Osteoblast (primary cell): ENCODE results near the gene ACE. TPM values are rescaled to one million over a fixed set of nuclear protein-coding genes. Genes with fewer than 3 reads are reported as not detected.
A peak's percentile ranks its signal among the peaks of the same experiment; 100 is the strongest.

Experiments used
- DNase-seq: peaks from one replicate; pipeline ENCODE4 v3.0.0; 2011; ENCODE audit warnings: low spot score, mixed read lengths; ENCODE audit not compliant: insufficient read length; ENCODE audit errors: missing footprints
- H2AFZ ChIP-seq: 2 replicates; pipeline ENCODE4 v1.6.0; 2011; ENCODE audit warnings: mild to moderate bottlenecking, low read length
- H3K27ac ChIP-seq: 2 replicates; pipeline ENCODE4 v1.5.1; 2011; ENCODE audit warnings: mild to moderate bottlenecking, low read depth, low read length, moderate library complexity
- H3K27me3 ChIP-seq: 2 replicates; pipeline ENCODE4 v1.6.0; 2012; ENCODE audit warnings: mild to moderate bottlenecking, control low read depth, inconsistent platforms, low read length, moderate library complexity; ENCODE audit not compliant: insufficient read depth
- H3K36me3 ChIP-seq: 2 replicates; pipeline ENCODE4 v1.5.1; 2011; ENCODE audit warnings: mild to moderate bottlenecking, low read length, control low read depth, moderate library complexity; ENCODE audit not compliant: insufficient read depth
- H3K4me1 ChIP-seq: 2 replicates; pipeline ENCODE4 v1.5.1; 2011; ENCODE audit warnings: mild to moderate bottlenecking, low read length, control low read depth, moderate library complexity; ENCODE audit not compliant: insufficient read depth
- H3K4me2 ChIP-seq: 2 replicates; pipeline ENCODE4 v1.6.0; 2011; ENCODE audit warnings: mild to moderate bottlenecking, low read length; ENCODE audit not compliant: insufficient read depth
- H3K4me3 ChIP-seq: fragments of 200-600 bp; sonication (generic); 3 replicates; pipeline ENCODE4 v1.5.1; 2012; ENCODE audit warnings: mild to moderate bottlenecking, low read length, inconsistent platforms; ENCODE audit not compliant: insufficient read depth
- H3K79me2 ChIP-seq: 2 replicates; pipeline ENCODE4 v1.6.0; 2012; ENCODE audit warnings: mild to moderate bottlenecking, low read length, control low read depth, inconsistent platforms; ENCODE audit not compliant: insufficient read depth
- H3K9me3 ChIP-seq: 2 replicates; pipeline ENCODE4 v1.5.1; 2011; ENCODE audit warnings: low read depth, low read length, control low read depth
- H4K20me1 ChIP-seq: 2 replicates; pipeline ENCODE4 v1.6.0; 2012; ENCODE audit warnings: mild to moderate bottlenecking, low read length, control low read depth; ENCODE audit not compliant: insufficient read depth
- total RNA-seq: library from RNA; depleted of rRNA; stranded (reverse); fragments of >200 nt; gene quantifications from 2 replicates; pipeline ENCODE4 v1.2.3, GENCODE V29; 2012
- TF ChIP-seq, protein P1 (sequence below): IDR thresholded peaks from 2 replicates; pipeline ENCODE4 v1.5.1; 2011; ENCODE audit warnings: mild to moderate bottlenecking, low read depth, low read length, moderate library complexity; ENCODE audit errors: extremely low read depth

The ACE gene
- total RNA-seq, 1 donor = 10.1 TPM

DNA sequence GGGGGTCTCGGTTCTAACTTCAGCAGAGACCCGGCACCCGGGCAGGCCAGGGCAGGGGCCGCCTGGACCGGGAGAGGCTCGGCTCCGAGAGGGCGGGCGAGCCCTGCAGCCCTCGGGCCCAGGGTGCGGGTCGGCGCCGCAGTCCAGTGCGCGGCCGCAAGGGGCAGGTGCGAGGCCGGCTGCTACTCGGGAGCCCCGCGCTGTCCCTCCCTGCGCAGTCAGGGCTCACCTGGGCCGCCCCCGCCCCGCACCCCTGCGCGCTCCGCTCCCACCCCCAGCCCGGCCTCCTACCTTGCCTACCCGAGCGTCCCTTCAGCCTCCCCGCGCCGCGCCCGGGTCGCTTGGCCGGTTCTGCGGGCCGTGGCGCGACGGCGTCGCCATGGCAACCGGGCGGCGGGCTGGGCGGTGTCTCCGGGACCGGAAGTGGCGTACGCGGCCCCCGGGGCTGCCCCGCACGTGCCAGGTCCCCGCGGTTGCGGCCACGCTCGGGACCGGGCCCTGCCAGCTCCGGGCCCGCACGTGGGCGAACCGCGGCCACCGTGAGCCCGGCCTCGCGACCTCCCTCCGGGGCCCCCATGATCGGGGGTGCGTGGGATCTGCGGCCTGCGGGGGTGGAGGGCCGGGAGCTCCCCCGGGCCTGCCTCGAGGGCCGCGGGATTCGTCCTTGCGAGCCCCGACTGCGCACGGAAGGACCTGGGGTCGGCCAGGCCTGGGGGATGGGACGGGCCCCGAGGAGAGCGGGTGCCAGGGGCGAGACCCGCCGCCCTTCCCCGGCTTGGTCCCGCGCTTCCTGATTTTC lies 30.7 kb upstream of the ACE start, which contains the start of gene CYB561:
CYB561 (minus strand) TSS at position 353 of the 799 bp plus-strand sequence. CDS start 8,759 bp downstream, outside the sequence.
- H3K9me3 ChIP-seq = no peaks in the 10 kb centered on the region
- H3K36me3 ChIP-seq = no peaks in the 10 kb centered on the region
- no peaks in the 10 kb centered on the region for H4K20me1 ChIP-seq
- peaks cover 27% of the 10 kb centered on the region for H3K4me1 ChIP-seq
- H3K4me3 ChIP-seq = peak within 1 kb of the TSS; percentile 78
- H3K4me2 ChIP-seq = peak within 1 kb of the TSS; percentile 83
- peak; percentile 99 for DNase-seq
- H3K79me2 ChIP-seq = no peaks in the 10 kb centered on the region
- H3K27ac ChIP-seq = peak within 1 kb of the TSS; percentile 74
- peak within 1 kb of the TSS; percentile 84 for H2AFZ ChIP-seq
- TF ChIP-seq, protein P1, sequence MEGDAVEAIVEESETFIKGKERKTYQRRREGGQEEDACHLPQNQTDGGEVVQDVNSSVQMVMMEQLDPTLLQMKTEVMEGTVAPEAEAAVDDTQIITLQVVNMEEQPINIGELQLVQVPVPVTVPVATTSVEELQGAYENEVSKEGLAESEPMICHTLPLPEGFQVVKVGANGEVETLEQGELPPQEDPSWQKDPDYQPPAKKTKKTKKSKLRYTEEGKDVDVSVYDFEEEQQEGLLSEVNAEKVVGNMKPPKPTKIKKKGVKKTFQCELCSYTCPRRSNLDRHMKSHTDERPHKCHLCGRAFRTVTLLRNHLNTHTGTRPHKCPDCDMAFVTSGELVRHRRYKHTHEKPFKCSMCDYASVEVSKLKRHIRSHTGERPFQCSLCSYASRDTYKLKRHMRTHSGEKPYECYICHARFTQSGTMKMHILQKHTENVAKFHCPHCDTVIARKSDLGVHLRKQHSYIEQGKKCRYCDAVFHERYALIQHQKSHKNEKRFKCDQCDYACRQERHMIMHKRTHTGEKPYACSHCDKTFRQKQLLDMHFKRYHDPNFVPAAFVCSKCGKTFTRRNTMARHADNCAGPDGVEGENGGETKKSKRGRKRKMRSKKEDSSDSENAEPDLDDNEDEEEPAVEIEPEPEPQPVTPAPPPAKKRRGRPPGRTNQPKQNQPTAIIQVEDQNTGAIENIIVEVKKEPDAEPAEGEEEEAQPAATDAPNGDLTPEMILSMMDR = peak; percentile 24
- H3K27me3 ChIP-seq = no peaks in the 10 kb centered on the region

DNA sequence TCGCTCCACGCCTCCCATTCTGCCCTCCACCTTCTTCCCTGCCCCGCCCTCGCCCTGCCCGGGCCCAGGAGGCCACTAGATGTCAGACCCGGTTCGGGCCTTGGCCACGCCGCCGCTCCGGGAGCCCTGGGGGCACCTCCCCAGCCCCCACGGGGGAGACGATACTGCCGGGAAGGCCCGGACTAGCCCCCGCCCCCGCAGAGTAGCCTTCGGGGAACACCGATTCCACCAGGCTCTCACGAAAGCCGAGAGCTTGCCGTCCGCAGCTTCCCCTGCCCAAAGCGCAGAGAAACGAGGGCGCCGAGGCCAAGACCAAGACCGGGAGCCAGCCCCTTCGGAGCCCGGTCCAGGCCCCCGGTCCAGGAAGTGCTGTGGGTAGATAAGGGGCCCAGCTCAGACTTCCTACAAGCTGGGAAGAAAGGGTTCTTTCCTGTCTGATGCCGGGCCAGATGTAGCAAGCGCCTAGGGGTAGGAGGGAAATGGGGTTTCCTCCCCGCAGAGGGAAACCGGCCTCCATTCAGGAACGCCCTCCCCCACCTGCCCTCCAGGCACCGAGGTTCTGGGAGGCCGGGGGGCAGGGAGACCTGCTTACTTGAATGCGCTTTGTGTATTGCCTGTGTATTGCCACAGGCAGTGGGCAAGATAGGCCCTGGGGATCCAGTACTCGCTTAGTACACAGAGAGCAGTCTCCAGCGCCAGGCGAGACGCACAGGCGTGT lies 29.9 kb upstream of the ACE start:
- H3K36me3 ChIP-seq = no peaks in the 10 kb centered on the region
- H3K79me2 ChIP-seq = no peaks in the 10 kb centered on the region
- peak overlapping the region; percentile 78 for H3K4me3 ChIP-seq
- peak overlapping the region; percentile 83 for H3K4me2 ChIP-seq
- peak overlapping the region; percentile 74 for H3K27ac ChIP-seq
- DNase-seq = peak; percentile 97
- H3K27me3 ChIP-seq = no peaks in the 10 kb centered on the region
- no peaks in the 10 kb centered on the region for H4K20me1 ChIP-seq
- peaks cover 27% of the 10 kb centered on the region for H3K4me1 ChIP-seq
- TF ChIP-seq, protein P1 = peak; percentile 16
- H3K9me3 ChIP-seq = no peaks in the 10 kb centered on the region
- H2AFZ ChIP-seq = peak overlapping the region; percentile 83

DNA sequence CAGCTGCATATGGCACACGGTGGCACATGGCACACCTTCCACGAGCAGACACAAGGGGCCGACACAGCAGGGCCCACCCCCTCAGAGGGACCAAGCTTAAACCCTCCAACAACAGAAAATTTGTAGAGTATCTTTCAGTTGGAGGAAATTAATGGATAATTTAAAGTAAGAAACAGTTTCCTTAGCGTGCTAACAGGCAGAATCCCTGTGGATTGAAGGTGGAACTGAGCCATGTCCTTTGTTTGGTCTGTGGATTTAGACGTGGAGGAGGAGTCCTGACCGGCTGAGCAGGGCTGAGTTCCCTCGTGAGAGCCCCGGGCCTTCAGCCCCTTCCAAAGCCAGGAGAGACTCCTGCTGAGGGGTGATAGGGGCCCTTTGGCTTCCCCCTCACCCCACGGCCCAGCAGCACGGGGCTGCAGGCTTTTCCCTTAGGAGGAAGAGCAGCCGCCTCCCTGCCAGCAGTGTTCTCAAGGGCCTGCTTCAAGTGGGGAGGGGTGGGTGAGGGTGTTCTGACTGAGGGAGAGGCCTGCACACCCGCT lies 29.3 kb upstream of the ACE start:
- no peaks in the 10 kb centered on the region for H3K27me3 ChIP-seq
- H3K27ac ChIP-seq = peak overlapping the region; percentile 74
- no peaks in the 10 kb centered on the region for H3K9me3 ChIP-seq
- peak overlapping the region; percentile 83 for H2AFZ ChIP-seq
- H3K4me1 ChIP-seq = peaks cover 27% of the 10 kb centered on the region
- TF ChIP-seq, protein P1 = no peak
- H3K4me2 ChIP-seq = peak overlapping the region; percentile 83
- DNase-seq = peak; percentile 88
- H3K79me2 ChIP-seq = no peaks in the 10 kb centered on the region
- no peaks in the 10 kb centered on the region for H3K36me3 ChIP-seq
- peak overlapping the region; percentile 78 for H3K4me3 ChIP-seq
- no peaks in the 10 kb centered on the region for H4K20me1 ChIP-seq
